ENCODE results near the gene KRT6C. TPM values are rescaled to one million over a fixed set of nuclear protein-coding genes. Genes with fewer than 3 reads are reported as not detected.

KRT6C gene
- polyA plus RNA-seq, 1 experiment, result not detected

Other genes starting within 250 kb of the KRT6C start
- gene KRT7, start 240.6 kb downstream of the KRT6C start, polyA plus RNA-seq (2011; rRNA removed), result 238 and 659 TPM in 2 replicates
- gene KRT86, start 199.2 kb downstream of the KRT6C start, polyA plus RNA-seq (2011; rRNA removed), result 1.5 and 2.5 TPM in 2 replicates
- 15.7 and 24.7 TPM in 2 replicates for gene KRT81, start 182.3 kb downstream of the KRT6C start, polyA plus RNA-seq (2011; rRNA removed)
- 0.07 and 0.10 TPM in 2 replicates for gene KRT83, start 152.4 kb downstream of the KRT6C start, polyA plus RNA-seq (2011; rRNA removed)
- gene KRT85, start 106.3 kb downstream of the KRT6C start, polyA plus RNA-seq (2011; rRNA removed), result not detected in 2 replicates
- gene KRT84, start 88.2 kb downstream of the KRT6C start, polyA plus RNA-seq (2011; rRNA removed), result not detected in 2 replicates
- not detected in 2 replicates for gene KRT82, start 67.5 kb downstream of the KRT6C start, polyA plus RNA-seq (2011; rRNA removed)
- not detected in 2 replicates for gene KRT75, start 39.4 kb downstream of the KRT6C start, polyA plus RNA-seq (2011; rRNA removed)
- not detected in 2 replicates for gene KRT6B, start 21.7 kb downstream of the KRT6C start, polyA plus RNA-seq (2011; rRNA removed)
- not detected in 2 replicates for gene KRT6A, start 19.5 kb upstream of the KRT6C start, polyA plus RNA-seq (2011; rRNA removed)
- not detected in 2 replicates for gene KRT5, start 46.6 kb upstream of the KRT6C start, polyA plus RNA-seq (2011; rRNA removed)
- gene KRT71, start 79.3 kb upstream of the KRT6C start, polyA plus RNA-seq (2011; rRNA removed), result not detected in 2 replicates
- not detected in 2 replicates for gene KRT74, start 100.0 kb upstream of the KRT6C start, polyA plus RNA-seq (2011; rRNA removed)
- gene KRT72, start 127.7 kb upstream of the KRT6C start, polyA plus RNA-seq (2011; rRNA removed), result not detected in 2 replicates
- not detected in 2 replicates for gene KRT73, start 144.8 kb upstream of the KRT6C start, polyA plus RNA-seq (2011; rRNA removed)
- not detected in 2 replicates for gene KRT2, start 178.4 kb upstream of the KRT6C start, polyA plus RNA-seq (2011; rRNA removed)
- not detected in 2 replicates for gene KRT1, start 206.6 kb upstream of the KRT6C start, polyA plus RNA-seq (2011; rRNA removed)
- gene KRT77, start 229.7 kb upstream of the KRT6C start, polyA plus RNA-seq (2011; rRNA removed), result not detected in 2 replicates

Measured in BJ (cell line).